Loucy (cell line): Measurements from ENCODE around the gene SLBP.

Experiments used
- H2AFZ ChIP-seq: fragments of 200-600 bp; sonication (generic); 2 replicates; pipeline ENCODE4 v1.6.0; 2016; ENCODE audit warnings: antibody characterized with exemption, mild to moderate bottlenecking, low read length, moderate library complexity
- H3F3A ChIP-seq: fragments of 200-600 bp; 2 replicates; pipeline ENCODE4 v1.6.0; 2016; ENCODE audit warnings: antibody characterized with exemption, low read depth, mild to moderate bottlenecking
- H3K27me3 ChIP-seq: fragments of 200-600 bp; sonication (generic); 2 replicates; pipeline ENCODE4 v1.6.1; 2014; ENCODE audit warnings: low read length, mild to moderate bottlenecking; ENCODE audit not compliant: insufficient read depth, poor library complexity, severe bottlenecking
- H3K36me3 ChIP-seq: fragments of 200-600 bp; sonication (generic); 2 replicates; pipeline ENCODE4 v1.6.1; 2016; ENCODE audit warnings: low read length; ENCODE audit not compliant: insufficient read depth
- H3K4me1 ChIP-seq: fragments of 200-600 bp; sonication (generic); 2 replicates; pipeline ENCODE4 v1.5.1; 2014; ENCODE audit warnings: low read length, mild to moderate bottlenecking; ENCODE audit not compliant: insufficient read depth, poor library complexity, severe bottlenecking
- H3K4me2 ChIP-seq: fragments of 200-600 bp; sonication (generic); 2 replicates; pipeline ENCODE4 v1.6.0; 2014; ENCODE audit warnings: antibody characterized with exemption, low read length, low read depth, mild to moderate bottlenecking; ENCODE audit not compliant: poor library complexity, severe bottlenecking
- H3K4me3 ChIP-seq: fragments of 200-600 bp; sonication (generic); 2 replicates; pipeline ENCODE4 v1.5.1; 2014; ENCODE audit warnings: low read length, mild to moderate bottlenecking, mixed read lengths; ENCODE audit not compliant: poor library complexity, severe bottlenecking
- H3K79me2 ChIP-seq: fragments of 200-600 bp; sonication (generic); 2 replicates; pipeline ENCODE4 v1.6.1; 2014; ENCODE audit warnings: low read length; ENCODE audit not compliant: insufficient read depth
- H3K9ac ChIP-seq: fragments of 200-600 bp; sonication (generic); 2 replicates; pipeline ENCODE4 v1.6.0; 2014; ENCODE audit warnings: mild to moderate bottlenecking, low read depth, low read length, moderate library complexity; ENCODE audit not compliant: poor library complexity, severe bottlenecking
- H3K9me2 ChIP-seq: fragments of 200-600 bp; sonication (generic); replicated peaks from 2 replicates; pipeline ENCODE4 v1.6.1; 2016; ENCODE audit warnings: low read depth, low read length, mixed read lengths
- H3K9me3 ChIP-seq: fragments of 200-600 bp; sonication (generic); 2 replicates; pipeline ENCODE4 v1.6.1; 2014; ENCODE audit warnings: mild to moderate bottlenecking, antibody characterized with exemption, low read length, low read depth; ENCODE audit not compliant: insufficient read depth
- H4K20me1 ChIP-seq: fragments of 200-600 bp; sonication (generic); 2 replicates; pipeline ENCODE4 v1.6.0; 2014; ENCODE audit warnings: antibody characterized with exemption, low read length, mild to moderate bottlenecking; ENCODE audit not compliant: insufficient read depth, poor library complexity, severe bottlenecking
- CTCF ChIP-seq: fragments of 200-600 bp; sonication (generic); conservative IDR thresholded peaks from 2 replicates; pipeline ENCODE4 v1.5.1; 2014; ENCODE audit warnings: mild to moderate bottlenecking, antibody characterized with exemption, low read length
- EZH2phosphoT487 ChIP-seq: fragments of 200-600 bp; IDR thresholded peaks from 2 replicates; pipeline ENCODE4 v1.6.1; 2018; ENCODE audit warnings: antibody characterized with exemption, mild to moderate bottlenecking, moderate library complexity, borderline replicate concordance

SLBP gene

GRCh38 chr4:1713003-1713851, 1.1 kb upstream of the SLBP start:
- H3F3A ChIP-seq, result no peaks in the 10 kb centered on the region
- H3K4me2 ChIP-seq, result peak overlapping the region; percentile 81
- H3K9me3 ChIP-seq, result no peaks in the 10 kb centered on the region
- H3K4me3 ChIP-seq, result peak overlapping the region; percentile 95
- no peaks in the 10 kb centered on the region for H3K9me2 ChIP-seq
- TF ChIP-seq EZH2phosphoT487 (no peak), CTCF (no peak)
- peaks cover 46% of the 10 kb centered on the region for H3K4me1 ChIP-seq
- peak overlapping the region; percentile 87 for H2AFZ ChIP-seq
- H3K79me2 ChIP-seq, result peaks cover 92% of the 10 kb centered on the region
- H3K27me3 ChIP-seq, result no peaks in the 10 kb centered on the region
- H3K9ac ChIP-seq, result peak overlapping the region; percentile 91
- peaks cover 74% of the 10 kb centered on the region for H4K20me1 ChIP-seq
- H3K36me3 ChIP-seq, result no peaks in the 10 kb centered on the region; the same call in 1 of the 2 replicates

- H3K36me3 ChIP-seq, result no peaks in the 10 kb centered on the region
- H3K9me3 ChIP-seq, result no peaks in the 10 kb centered on the region
- H3K27me3 ChIP-seq, result no peaks in the 10 kb centered on the region
- peaks cover 49% of the 10 kb centered on the region for H3K4me1 ChIP-seq
- peak overlapping the region; percentile 81 for H3K4me2 ChIP-seq
- peak overlapping the region; percentile 1; the same call in 1 of the 2 replicates for H2AFZ ChIP-seq
- H3F3A ChIP-seq, result no peaks in the 10 kb centered on the region
- H4K20me1 ChIP-seq, result peaks cover 73% of the 10 kb centered on the region
- H3K9ac ChIP-seq, result peak overlapping the region; percentile 91
- peaks cover 88% of the 10 kb centered on the region for H3K79me2 ChIP-seq
- no peaks in the 10 kb centered on the region for H3K9me2 ChIP-seq
- no peak for TF ChIP-seq EZH2phosphoT487
- no peak for TF ChIP-seq CTCF
- H3K4me3 ChIP-seq, result peak overlapping the region; percentile 95
Observed at GRCh38 chr4:1711571-1712215, 426 bp downstream of the SLBP start.

GRCh38 chr4:1711055-1711570, 1.0 kb downstream of the SLBP start:
- Histone ChIP-seq H3K79me2 (peaks cover 88% of the 10 kb centered on the region), H3K36me3 (peaks cover 5% of the 10 kb centered on the region; the same call in 1 of the 2 replicates)
- TF ChIP-seq EZH2phosphoT487 (no peak), CTCF (no peak)

More at GRCh38 chr4:1711055-1711570, 1.0 kb downstream of the SLBP start:
- H3K4me3 ChIP-seq, result peak overlapping the region; percentile 95
- H2AFZ ChIP-seq, result no peak overlapping the region
- peak overlapping the region; percentile 81 for H3K4me2 ChIP-seq
- peaks cover 76% of the 10 kb centered on the region for H4K20me1 ChIP-seq
- H3K27me3 ChIP-seq, result no peaks in the 10 kb centered on the region
- no peaks in the 10 kb centered on the region for H3K9me3 ChIP-seq
- peak overlapping the region; percentile 91 for H3K9ac ChIP-seq
- H3K9me2 ChIP-seq, result no peaks in the 10 kb centered on the region
- peaks cover 49% of the 10 kb centered on the region for H3K4me1 ChIP-seq
- no peaks in the 10 kb centered on the region for H3F3A ChIP-seq
